Midbrain (tissue), 1 donor: ENCODE results near the gene CEACAM19.

Experiments
- DNase-seq: peaks from one replicate; lab custom pipeline; 2025; lab: John Stamatoyannopoulos, UW

CEACAM19 gene

DNA sequence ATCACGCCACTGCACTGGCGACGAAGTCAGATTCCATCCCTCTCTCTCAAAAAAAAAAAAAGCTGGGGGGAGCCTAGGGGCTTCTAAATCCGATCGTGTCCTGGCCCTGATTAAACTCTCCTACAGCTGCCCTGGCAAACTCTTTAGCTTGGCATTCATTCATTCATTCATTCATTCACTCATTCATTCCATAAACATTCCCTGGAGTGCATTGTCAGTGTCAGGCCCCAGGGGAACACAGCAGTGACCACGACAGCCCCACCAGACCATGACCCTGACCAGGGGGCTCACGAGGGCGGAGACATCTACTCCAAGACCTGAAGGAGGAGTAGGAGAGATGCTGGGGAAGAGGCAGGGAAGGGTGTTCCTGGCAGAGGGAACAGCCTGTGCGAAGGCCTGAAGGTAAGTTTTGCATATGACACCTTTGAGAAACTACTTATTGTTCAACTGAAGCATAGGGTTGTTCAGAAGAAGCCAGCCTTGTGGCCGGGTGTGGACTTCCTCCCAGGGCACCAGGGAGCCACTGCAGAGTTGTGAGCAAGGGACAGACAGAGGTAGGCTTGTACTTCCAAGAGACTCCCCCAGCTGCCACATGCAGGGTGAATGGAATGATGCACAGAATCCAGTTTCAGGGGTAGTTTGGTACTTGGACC, 52.1 kb downstream of the CEACAM19 start:
- DNase-seq = no peak

DNA sequence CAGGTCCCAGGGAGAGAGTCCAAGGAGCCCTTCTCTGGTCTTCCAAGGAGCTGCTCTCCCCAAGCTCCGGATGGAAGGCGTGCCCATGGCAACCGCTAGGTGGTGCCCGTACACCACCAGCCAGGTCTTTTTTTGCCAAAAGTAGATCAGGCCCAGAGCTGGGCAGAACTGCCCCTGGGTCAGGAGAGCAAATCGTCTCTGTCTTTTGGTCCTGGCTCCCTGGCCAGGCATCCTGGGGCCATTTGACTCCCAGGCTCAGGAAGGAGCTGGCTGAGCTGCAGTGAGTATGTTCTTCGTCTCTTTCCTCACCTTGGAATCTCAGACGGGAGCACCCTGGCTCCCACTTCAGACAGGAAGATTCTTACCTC, 52.7 kb downstream of the CEACAM19 start:
- DNase-seq = peak; percentile 78

DNA sequence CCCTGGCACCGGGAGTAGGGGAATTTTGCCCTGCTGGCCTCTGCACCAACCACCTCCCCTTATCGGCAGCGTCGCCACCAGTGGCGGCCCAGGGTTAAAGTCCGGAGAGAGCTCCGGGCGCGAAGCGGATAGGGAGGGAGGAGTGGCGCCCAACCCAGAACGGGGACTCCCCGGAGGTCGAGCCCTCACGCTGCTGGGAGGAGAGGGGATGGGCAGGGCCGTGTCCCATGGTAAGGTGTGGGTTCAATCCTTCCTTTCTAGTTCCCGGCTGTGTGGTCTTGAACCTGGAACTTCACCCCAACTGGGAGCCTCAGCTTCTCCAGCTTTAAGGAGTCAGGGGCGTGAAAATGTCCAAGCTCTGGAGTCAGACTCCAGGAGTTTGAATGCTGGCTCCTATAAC, 54.0 kb downstream of the CEACAM19 start:
- DNase-seq = no peak

DNA sequence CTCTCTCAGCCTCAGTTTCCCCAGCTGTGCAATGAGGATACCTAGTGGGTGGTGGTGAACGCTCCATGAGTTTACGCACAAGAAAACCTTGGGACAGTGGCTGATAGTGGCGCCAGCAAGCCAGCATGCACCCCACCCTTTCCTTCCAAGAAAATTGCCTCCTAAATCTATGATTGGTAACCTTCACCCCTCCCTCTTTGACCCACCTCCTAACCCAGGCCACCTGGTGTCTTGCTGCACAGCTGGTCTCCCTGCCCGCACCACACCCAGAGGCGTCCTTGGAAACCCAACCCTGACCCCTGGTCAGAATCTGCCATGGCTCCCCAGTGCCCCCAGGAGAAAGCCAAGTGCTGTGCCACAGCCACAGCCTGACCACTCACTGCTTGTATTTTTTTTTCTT, 54.4 kb downstream of the CEACAM19 start:
- no peak for DNase-seq

DNA sequence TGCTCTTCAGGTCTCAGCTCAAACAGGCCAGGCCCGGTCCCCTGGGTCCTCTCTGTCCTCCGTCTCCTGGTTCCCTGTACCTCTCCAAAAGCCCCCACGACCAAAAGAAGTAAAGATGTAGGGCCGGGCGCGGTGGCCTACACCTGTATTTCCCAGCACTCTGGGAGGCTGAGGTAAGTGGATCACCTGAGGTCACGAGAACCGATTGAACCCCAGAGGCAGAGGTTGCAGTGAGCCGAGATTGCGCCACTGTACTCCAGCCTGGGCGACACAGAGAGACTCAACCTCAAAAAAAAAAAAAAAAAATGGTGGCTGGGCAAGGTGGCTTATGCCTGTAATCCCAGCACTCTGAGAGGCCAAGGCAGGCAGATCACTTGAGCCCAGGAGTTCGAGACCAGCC, 55.2 kb downstream of the CEACAM19 start:
- DNase-seq = no peak

DNA sequence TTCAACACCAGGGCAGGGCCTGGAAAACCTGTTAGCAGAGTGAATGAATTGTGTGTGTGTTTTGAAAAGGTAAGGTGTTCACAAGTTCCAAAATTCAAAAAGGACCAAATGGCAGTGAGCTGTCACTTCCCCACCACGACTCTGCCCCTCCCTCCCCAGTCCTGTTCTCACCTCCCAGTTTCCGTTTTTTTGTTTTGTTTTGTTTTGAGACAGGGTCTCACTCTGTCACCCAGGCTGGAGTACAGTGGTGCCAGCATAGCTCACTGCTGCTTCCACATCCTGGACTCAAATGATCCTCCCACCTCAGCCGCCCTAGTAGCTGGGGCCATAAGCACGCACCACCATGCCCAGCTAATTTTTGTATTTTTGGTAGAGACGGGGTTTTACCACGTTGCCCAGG, 56.9 kb downstream of the CEACAM19 start:
- no peak for DNase-seq

DNA sequence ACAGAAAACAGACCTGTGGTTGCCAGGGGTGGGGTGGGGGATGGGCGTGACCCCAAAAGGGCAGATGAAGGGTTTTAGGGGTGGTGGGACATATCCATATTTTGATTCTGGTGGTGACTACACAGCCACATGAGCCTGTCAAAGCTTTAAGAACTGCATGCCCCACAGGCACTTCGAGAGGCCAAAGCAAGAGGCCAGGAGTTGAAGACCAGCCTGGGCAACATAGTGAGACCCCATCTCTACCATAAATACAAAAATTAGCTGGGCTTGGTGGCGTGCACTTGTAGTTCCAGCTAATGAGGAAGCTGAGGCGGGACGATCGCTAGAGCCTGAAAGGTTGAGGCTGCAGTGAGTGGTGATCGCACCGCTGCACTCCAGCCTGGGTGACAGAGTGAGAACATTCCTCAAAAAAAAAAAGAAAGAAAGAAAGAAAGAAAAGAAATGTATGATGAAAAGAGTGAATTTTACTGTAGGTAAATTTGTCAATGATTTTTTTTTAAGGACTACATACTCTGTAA, 58.3 kb downstream of the CEACAM19 start:
- DNase-seq = no peak

DNA sequence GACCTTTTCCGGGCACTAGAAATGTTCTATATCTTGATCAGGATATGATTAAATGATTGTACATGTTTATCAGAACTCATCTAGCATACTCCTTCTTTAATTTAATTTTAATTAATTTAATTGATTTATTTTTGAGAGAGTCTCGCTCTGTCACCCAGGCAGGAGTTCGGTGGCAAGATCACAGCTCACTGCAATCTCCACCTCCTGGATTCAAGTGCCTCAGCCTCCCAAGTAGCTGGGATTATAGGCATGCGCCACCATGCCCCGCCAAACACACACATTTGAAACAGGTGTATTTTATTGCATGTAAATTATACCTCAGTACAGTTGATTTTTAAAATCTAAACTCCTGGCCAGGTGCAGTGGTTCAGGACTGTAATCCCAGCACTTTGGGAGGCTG, 59.8 kb downstream of the CEACAM19 start:
- DNase-seq = no peak

DNA sequence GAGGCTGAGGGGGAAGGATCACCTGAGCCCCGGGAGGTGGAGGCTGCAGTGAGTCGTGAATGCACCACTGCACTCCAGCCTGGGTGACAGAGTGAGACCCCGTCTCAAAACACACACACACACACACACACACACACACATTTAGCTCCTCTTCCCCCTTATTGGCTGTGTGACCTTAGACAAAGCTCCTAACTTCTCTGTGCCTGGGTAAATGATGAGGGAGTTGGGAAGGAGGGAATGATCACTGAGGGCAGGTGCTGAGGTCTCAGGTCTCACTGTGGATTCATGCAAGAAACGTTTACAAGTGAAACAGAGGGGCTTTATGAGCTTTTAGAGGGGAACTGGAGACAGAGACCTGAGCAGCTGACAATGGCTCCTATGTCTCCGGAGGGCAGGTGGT, 60.3 kb downstream of the CEACAM19 start:
- DNase-seq = no peak

DNA sequence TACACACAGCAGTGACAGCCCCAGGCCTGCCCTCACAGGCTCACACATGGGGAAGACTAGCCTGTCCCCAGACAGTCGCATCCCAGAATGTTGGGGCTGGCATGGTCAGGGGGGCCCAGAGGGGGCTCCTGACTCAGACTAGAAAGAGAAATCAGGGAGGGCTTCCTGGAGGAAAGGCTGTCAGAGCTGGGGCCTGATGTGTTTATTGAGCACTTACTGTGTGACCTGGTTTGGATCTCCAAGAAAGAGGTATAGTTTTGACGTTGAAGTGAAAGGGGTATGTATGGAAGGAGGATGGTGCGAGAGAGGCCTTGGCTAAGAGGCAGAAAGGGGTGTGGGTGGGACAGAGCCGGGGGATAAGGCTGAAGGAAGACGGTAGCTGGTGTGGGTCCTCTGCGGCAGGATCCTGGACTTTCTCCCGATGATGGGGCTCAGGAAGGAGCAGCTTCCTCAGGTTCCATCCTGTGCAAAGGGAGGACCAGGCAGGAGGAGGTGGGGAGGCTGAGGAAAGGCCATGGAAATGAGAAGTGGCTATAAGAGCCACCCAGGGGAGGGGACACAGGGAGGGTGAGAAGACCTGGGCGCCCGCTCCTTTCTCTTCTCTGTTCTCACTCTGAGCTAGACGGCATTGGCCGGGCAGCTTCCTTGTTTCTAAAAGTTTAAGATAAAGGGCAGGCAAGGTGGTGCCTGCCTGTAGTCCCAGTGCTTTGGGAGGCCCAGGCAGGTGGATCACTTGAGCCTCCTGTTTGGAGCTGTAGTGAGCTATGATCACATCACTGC, 61.1 kb downstream of the CEACAM19 start:
- no peak for DNase-seq
